Measurements from ENCODE around the gene BRD7.

BRD7 gene

GRCh38 chr16:50289950-50290764, 78.6 kb downstream of the BRD7 start:
- Histone ChIP-seq H3K36me3 (ENCODE audit: control insufficient read depth in 1 of 2, insufficient read depth in 2 of 2, low read length in 2 of 2) (peaks cover 0 to 3% of the 10 kb centered on the region in 2 donors), H3K27me3 (ENCODE audit: low read depth, low read length) (no peaks in the 10 kb centered on the region), H3K4me1 (ENCODE audit: control insufficient read depth in 1 of 2, insufficient read depth in 2 of 2, low read length in 2 of 2) (peaks cover 0 to 3% of the 10 kb centered on the region in 2 donors), H3K4me3 (ENCODE audit: low read depth in 1 of 2, low read length in 2 of 2) (no peak overlapping the region), H3K9me3 (ENCODE audit: control insufficient read depth in 1 of 2, low read length in 2 of 2) (no peaks in the 10 kb centered on the region), H3K27ac (ENCODE audit: low read length) (no peak overlapping the region)

DNA sequence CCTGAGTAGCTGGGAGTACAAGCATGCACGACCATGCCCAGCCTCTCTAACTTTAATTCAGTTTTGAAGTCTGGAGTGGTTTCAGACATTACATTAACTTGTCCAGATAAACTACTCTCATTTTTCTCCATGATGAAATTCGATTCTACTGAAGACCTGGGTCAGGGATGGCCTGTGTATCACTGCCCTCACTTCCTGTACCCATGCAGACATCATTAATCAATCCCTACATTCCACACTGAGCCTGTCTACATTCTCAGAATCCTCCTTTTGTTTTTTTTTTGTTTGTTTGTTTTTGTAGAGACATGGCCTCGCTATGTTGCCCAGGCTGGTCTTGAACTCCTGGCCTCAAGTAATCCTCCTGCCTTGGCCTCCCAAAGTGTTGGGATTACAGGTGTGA, 79.9 kb downstream of the BRD7 start:
- Histone ChIP-seq H3K4me3 (ENCODE audit: low read depth in 1 of 2, low read length in 2 of 2) (no peak overlapping the region), H3K27me3 (ENCODE audit: low read depth, low read length) (no peaks in the 10 kb centered on the region), H3K27ac (ENCODE audit: low read length) (no peak overlapping the region), H3K9me3 (ENCODE audit: control insufficient read depth in 1 of 2, low read length in 2 of 2) (no peaks in the 10 kb centered on the region), H3K4me1 (ENCODE audit: control insufficient read depth in 1 of 2, insufficient read depth in 2 of 2, low read length in 2 of 2) (peaks cover 3 to 14% of the 10 kb centered on the region in 2 donors), H3K36me3 (ENCODE audit: control insufficient read depth in 1 of 2, insufficient read depth in 2 of 2, low read length in 2 of 2) (peaks cover 0 to 3% of the 10 kb centered on the region in 2 donors)

GRCh38 chr16:50288026-50288425, 80.8 kb downstream of the BRD7 start:
- peaks cover 0 to 3% of the 10 kb centered on the region in 2 donors for H3K36me3 ChIP-seq (ENCODE audit: control insufficient read depth in 1 of 2, insufficient read depth in 2 of 2, low read length in 2 of 2)
- H3K27ac ChIP-seq (ENCODE audit: low read length), result no peak overlapping the region
- H3K9me3 ChIP-seq (ENCODE audit: control insufficient read depth in 1 of 2, low read length in 2 of 2), result no peaks in the 10 kb centered on the region
- H3K27me3 ChIP-seq (ENCODE audit: low read depth, low read length), result no peaks in the 10 kb centered on the region
- peaks cover 7 to 15% of the 10 kb centered on the region in 2 donors for H3K4me1 ChIP-seq (ENCODE audit: control insufficient read depth in 1 of 2, insufficient read depth in 2 of 2, low read length in 2 of 2)
- H3K4me3 ChIP-seq (ENCODE audit: low read depth in 1 of 2, low read length in 2 of 2), result no peak overlapping the region

DNA sequence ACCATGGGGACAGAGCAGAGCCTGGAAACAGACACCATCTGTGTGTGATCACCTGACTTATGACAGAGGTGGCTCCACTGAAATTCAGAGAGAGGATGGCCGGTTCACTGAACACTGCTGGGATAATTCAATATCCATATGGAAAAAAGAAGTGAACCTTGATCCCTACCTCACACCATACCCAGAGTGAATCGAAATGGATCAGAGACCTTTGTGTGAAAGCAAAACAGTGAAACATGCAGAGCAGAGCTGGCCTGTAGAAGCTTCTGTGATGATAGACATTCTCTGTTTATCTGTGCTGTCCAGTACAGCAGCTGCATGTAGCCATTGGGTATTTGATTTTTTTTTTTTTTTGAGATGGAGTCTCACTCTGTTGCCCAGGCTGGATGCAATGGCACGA, 82.1 kb downstream of the BRD7 start:
- Histone ChIP-seq H3K27ac (ENCODE audit: low read length) (no peak overlapping the region), H3K27me3 (ENCODE audit: low read depth, low read length) (no peaks in the 10 kb centered on the region), H3K9me3 (ENCODE audit: control insufficient read depth in 1 of 2, low read length in 2 of 2) (no peaks in the 10 kb centered on the region), H3K4me1 (ENCODE audit: control insufficient read depth in 1 of 2, insufficient read depth in 2 of 2, low read length in 2 of 2) (peaks cover 7 to 21% of the 10 kb centered on the region in 2 donors), H3K36me3 (ENCODE audit: control insufficient read depth in 1 of 2, insufficient read depth in 2 of 2, low read length in 2 of 2) (peaks cover 0 to 3% of the 10 kb centered on the region in 2 donors), H3K4me3 (ENCODE audit: low read depth in 1 of 2, low read length in 2 of 2) (no peak overlapping the region)

DNA sequence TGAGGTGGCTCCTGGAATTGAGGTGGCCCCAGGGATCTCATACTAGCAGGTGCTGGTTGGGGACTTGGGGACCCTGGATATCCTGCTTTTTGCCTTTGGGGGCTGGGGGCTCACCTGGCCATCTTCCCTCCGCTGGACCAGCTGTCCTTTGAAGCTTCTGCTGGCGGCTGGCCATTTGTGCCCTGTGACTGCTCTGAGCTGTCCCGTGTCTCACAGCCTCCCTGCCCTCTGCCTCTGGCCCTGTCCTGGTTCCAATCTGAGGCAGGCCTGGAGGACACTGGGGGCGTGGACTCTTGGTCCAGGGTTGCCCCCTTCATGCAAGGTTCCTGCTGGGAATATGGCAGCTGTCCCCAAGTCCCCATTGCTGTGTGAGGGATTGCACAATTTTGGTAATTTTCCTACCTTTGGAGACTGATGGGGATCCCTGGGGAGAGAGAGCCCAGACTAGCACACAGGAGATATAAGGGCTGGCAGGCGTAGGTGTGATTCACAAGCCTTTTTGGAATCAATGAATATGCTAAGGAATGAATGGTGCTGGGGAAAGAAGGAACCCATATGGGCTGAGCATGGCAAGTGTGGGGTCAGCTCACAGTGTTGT, 83.3 kb downstream of the BRD7 start:
- Histone ChIP-seq H3K27ac (ENCODE audit: low read length) (no peak overlapping the region), H3K4me3 (ENCODE audit: low read depth in 1 of 2, low read length in 2 of 2) (no peak overlapping the region), H3K27me3 (ENCODE audit: low read depth, low read length) (no peaks in the 10 kb centered on the region), H3K36me3 (ENCODE audit: control insufficient read depth in 1 of 2, insufficient read depth in 2 of 2, low read length in 2 of 2) (peaks cover 0 to 1% of the 10 kb centered on the region in 2 donors), H3K4me1 (ENCODE audit: control insufficient read depth in 1 of 2, insufficient read depth in 2 of 2, low read length in 2 of 2) (peaks cover 7 to 28% of the 10 kb centered on the region in 2 donors), H3K9me3 (ENCODE audit: control insufficient read depth in 1 of 2, low read length in 2 of 2) (no peaks in the 10 kb centered on the region)

DNA sequence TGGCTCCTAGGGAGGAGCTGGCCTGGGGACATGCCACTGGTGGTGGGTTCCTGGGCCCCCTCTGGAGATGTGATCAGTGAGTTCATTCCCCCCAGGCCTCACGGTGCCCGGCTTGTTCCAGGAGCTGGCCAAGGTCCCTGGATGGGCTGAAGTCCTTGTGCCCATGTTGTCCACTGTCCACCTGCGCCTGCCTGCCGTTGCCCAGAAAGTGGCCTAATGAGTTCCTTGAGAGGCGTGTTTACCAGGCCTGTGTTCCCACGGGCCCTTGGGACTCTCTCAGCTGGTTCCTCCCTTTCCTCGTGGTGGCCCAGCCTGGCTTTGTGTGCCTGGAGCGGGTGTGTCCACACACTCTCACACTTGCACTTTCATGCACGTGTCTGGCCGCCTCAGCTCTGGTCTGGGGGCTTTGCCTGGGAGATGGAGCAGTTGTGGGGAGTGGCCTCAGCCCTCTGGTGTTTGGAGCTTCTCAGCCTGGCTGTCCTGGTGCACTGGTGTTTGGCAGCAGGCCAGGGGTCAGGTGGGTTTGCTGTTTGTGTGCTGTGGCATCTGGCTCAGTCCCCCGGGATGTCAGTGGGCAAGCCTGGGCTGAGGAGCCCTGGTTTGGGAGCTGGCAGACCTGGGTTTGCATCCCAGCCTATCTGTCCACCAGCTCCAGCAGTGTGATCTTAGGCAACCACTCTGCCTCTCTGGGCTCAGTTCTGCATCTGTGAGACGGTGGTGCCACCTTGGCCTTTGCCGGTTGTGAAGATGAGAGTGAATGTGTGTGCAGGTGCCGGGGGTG, 84.5 kb downstream of the BRD7 start:
- H3K9me3 ChIP-seq (ENCODE audit: control insufficient read depth in 1 of 2, low read length in 2 of 2), result no peaks in the 10 kb centered on the region
- no peak overlapping the region for H3K27ac ChIP-seq (ENCODE audit: low read length)
- no peaks in the 10 kb centered on the region for H3K36me3 ChIP-seq (ENCODE audit: control insufficient read depth in 1 of 2, insufficient read depth in 2 of 2, low read length in 2 of 2)
- H3K4me3 ChIP-seq (ENCODE audit: low read depth in 1 of 2, low read length in 2 of 2), result no peak overlapping the region
- no peaks in the 10 kb centered on the region for H3K27me3 ChIP-seq (ENCODE audit: low read depth, low read length)
- peaks cover 7 to 30% of the 10 kb centered on the region in 2 donors for H3K4me1 ChIP-seq (ENCODE audit: control insufficient read depth in 1 of 2, insufficient read depth in 2 of 2, low read length in 2 of 2)

- H3K27me3 ChIP-seq (ENCODE audit: low read depth, low read length), result no peaks in the 10 kb centered on the region
- no peaks in the 10 kb centered on the region for H3K36me3 ChIP-seq (ENCODE audit: control insufficient read depth in 1 of 2, insufficient read depth in 2 of 2, low read length in 2 of 2)
- peaks cover 7 to 30% of the 10 kb centered on the region in 2 donors for H3K4me1 ChIP-seq (ENCODE audit: control insufficient read depth in 1 of 2, insufficient read depth in 2 of 2, low read length in 2 of 2)
- no peak overlapping the region for H3K27ac ChIP-seq (ENCODE audit: low read length)
- H3K9me3 ChIP-seq (ENCODE audit: control insufficient read depth in 1 of 2, low read length in 2 of 2), result no peaks in the 10 kb centered on the region
- no peak overlapping the region for H3K4me3 ChIP-seq (ENCODE audit: low read depth in 1 of 2, low read length in 2 of 2)
These were observed 85.7 kb downstream of the BRD7 start for GRCh38 chr16:50282955-50283631.

GRCh38 chr16:50282010-50282538, 86.7 kb downstream of the BRD7 start:
- Histone ChIP-seq H3K27ac (ENCODE audit: low read length) (no peak overlapping the region), H3K36me3 (ENCODE audit: control insufficient read depth in 1 of 2, insufficient read depth in 2 of 2, low read length in 2 of 2) (no peaks in the 10 kb centered on the region), H3K9me3 (ENCODE audit: control insufficient read depth in 1 of 2, low read length in 2 of 2) (no peaks in the 10 kb centered on the region), H3K4me3 (ENCODE audit: low read depth in 1 of 2, low read length in 2 of 2) (peak overlapping the region; percentile 4 to 21), H3K27me3 (ENCODE audit: low read depth, low read length) (no peaks in the 10 kb centered on the region), H3K4me1 (ENCODE audit: control insufficient read depth in 1 of 2, insufficient read depth in 2 of 2, low read length in 2 of 2) (peaks cover 7 to 30% of the 10 kb centered on the region in 2 donors)

DNA sequence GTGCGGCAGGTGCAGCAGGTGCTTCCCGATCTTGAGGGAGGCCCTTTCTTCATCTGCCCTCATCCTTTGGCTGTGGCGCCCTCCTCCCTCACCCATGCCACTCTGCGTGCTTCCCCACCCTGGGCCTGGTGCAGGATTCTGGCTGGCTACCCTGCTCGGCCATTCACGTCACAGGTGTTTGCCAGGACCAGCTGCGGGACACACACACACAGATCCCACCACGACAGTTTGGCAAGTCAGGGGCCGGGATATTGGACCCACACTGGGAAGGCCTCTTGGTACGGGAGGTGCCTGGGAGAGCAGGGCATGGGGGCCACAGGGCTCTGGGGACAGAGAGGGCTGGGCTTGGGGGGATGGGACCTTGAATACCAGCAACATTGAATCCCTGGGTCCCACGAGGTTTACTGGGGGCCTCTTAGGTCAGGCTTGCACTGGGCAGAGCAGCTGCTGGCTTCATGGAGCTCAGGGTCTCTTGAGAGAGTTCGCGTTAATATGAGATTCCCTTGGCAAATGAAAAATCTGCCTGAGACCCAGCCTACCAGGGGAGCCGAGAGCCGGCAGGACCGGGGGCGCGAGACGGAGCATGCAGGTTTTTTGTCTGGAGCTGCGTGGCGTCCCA, 87.3 kb downstream of the BRD7 start:
- Histone ChIP-seq H3K36me3 (ENCODE audit: control insufficient read depth in 1 of 2, insufficient read depth in 2 of 2, low read length in 2 of 2) (no peaks in the 10 kb centered on the region), H3K4me1 (ENCODE audit: control insufficient read depth in 1 of 2, insufficient read depth in 2 of 2, low read length in 2 of 2) (peaks cover 7 to 30% of the 10 kb centered on the region in 2 donors), H3K4me3 (ENCODE audit: low read depth in 1 of 2, low read length in 2 of 2) (peak overlapping the region; percentile 4 to 21), H3K9me3 (ENCODE audit: control insufficient read depth in 1 of 2, low read length in 2 of 2) (no peaks in the 10 kb centered on the region), H3K27ac (ENCODE audit: low read length) (no peak overlapping the region), H3K27me3 (ENCODE audit: low read depth, low read length) (no peaks in the 10 kb centered on the region)

DNA sequence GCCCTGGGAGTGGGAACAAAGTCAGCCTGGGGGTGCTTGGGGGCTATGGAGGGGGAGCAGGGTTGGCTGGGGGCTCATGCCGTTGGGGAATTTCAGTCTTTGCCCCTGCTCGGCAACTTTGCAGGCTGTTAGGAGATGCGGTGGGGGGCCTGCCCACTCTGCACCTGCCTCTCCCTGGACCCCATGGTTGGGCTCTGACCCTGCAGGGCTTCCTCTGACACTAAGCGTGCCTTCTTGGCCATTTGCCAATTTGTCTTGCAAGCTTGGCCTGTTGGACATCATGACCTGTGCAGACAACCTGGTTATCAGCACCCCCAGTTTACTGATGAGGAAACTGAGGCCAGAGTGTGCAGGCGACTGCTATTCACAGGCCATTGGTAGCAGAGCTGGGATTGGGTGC, 87.9 kb downstream of the BRD7 start:
- H3K27me3 ChIP-seq (ENCODE audit: low read depth, low read length), result no peaks in the 10 kb centered on the region
- H3K27ac ChIP-seq (ENCODE audit: low read length), result no peak overlapping the region
- H3K4me1 ChIP-seq (ENCODE audit: control insufficient read depth in 1 of 2, insufficient read depth in 2 of 2, low read length in 2 of 2), result peaks cover 7 to 34% of the 10 kb centered on the region in 2 donors
- H3K9me3 ChIP-seq (ENCODE audit: control insufficient read depth in 1 of 2, low read length in 2 of 2), result no peaks in the 10 kb centered on the region
- no peaks in the 10 kb centered on the region for H3K36me3 ChIP-seq (ENCODE audit: control insufficient read depth in 1 of 2, insufficient read depth in 2 of 2, low read length in 2 of 2)
- peak overlapping the region in 1 of 2 donors; percentile 4 for H3K4me3 ChIP-seq (ENCODE audit: low read depth in 1 of 2, low read length in 2 of 2)
